Uterus (tissue), 2 donors: ENCODE measurements around the gene MAD1L1.

Experiments
- POLR2A ChIP-seq, 2 donors: fragments of 450-650 bp; IDR thresholded peaks; one replicate each; pipeline ENCODE4 v1.6.1; 2016; ENCODE audit warnings: antibody characterized with exemption in 2 of 2, mild to moderate bottlenecking in 1 of 2, moderate library complexity in 1 of 2
- TF ChIP-seq, protein P1 (sequence below), 4 experiments: fragments of 200-600 bp in 2 of 4; fragments of 450-650 bp in 2 of 4; sonication (generic) in 2 of 4; IDR thresholded peaks; one replicate each; pipeline ENCODE4 v1.5.1; 2016 to 2019; ENCODE audit warnings: antibody characterized with exemption in 4 of 4, mild to moderate bottlenecking in 2 of 4, moderate library complexity in 1 of 4

GRCh38 chr7:2044311-2044882, 188.3 kb downstream of the MAD1L1 start:
- TF ChIP-seq, protein P1, sequence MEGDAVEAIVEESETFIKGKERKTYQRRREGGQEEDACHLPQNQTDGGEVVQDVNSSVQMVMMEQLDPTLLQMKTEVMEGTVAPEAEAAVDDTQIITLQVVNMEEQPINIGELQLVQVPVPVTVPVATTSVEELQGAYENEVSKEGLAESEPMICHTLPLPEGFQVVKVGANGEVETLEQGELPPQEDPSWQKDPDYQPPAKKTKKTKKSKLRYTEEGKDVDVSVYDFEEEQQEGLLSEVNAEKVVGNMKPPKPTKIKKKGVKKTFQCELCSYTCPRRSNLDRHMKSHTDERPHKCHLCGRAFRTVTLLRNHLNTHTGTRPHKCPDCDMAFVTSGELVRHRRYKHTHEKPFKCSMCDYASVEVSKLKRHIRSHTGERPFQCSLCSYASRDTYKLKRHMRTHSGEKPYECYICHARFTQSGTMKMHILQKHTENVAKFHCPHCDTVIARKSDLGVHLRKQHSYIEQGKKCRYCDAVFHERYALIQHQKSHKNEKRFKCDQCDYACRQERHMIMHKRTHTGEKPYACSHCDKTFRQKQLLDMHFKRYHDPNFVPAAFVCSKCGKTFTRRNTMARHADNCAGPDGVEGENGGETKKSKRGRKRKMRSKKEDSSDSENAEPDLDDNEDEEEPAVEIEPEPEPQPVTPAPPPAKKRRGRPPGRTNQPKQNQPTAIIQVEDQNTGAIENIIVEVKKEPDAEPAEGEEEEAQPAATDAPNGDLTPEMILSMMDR (IDR thresholded peaks at IDR 0.05) = no peak
- TF ChIP-seq POLR2A (IDR thresholded peaks at IDR 0.05) = no peak
